ENCODE data around the gene MAP1LC3C. TPM values are rescaled to one million over a fixed set of nuclear protein-coding genes. Genes with fewer than 3 reads are reported as not detected.
A peak's percentile ranks its signal among the peaks of the same experiment; 100 is the strongest.
"Not testable (repeated sequence)": the region's sequence is repeated elsewhere in the genome, so short reads cannot be mapped to it uniquely, and the experiment has no call there.

The MAP1LC3C gene
- total RNA-seq, 2 experiments from 2014 or later, result not detected

- H3K4me1 Mint-ChIP-seq, result no peaks in the 10 kb centered on the region
- H3K36me3 Mint-ChIP-seq (ENCODE audit: low read depth), result no peaks in the 10 kb centered on the region
- CTCF ChIA-PET, result no interaction called here
- no peak for DNase-seq
- POLR2A ChIA-PET, result no interaction called here
- no peak overlapping the region for H3K27ac Mint-ChIP-seq
- no peak overlapping the region for H3K4me3 Mint-ChIP-seq
- no peaks in the 10 kb centered on the region for H3K9me3 Mint-ChIP-seq
- no peaks in the 10 kb centered on the region for H3K27me3 Mint-ChIP-seq
Observed at GRCh38 chr1:242005866-242006535, 7.1 kb upstream of the MAP1LC3C start.

GRCh38 chr1:242004751-242005495, 6.0 kb upstream of the MAP1LC3C start:
- Mint-ChIP-seq H3K36me3 (ENCODE audit: low read depth) (no peaks in the 10 kb centered on the region), H3K27me3 (no peaks in the 10 kb centered on the region), H3K9me3 (no peaks in the 10 kb centered on the region), H3K4me1 (no peaks in the 10 kb centered on the region), H3K27ac (no peak overlapping the region), H3K4me3 (no peak overlapping the region)
- CTCF ChIA-PET, result no interaction called here
- POLR2A ChIA-PET, result no interaction called here
- DNase-seq, result no peak

GRCh38 chr1:242002510-242002909, 3.6 kb upstream of the MAP1LC3C start:
- Mint-ChIP-seq H3K27ac (no peak overlapping the region), H3K4me1 (peaks cover 6% of the 10 kb centered on the region), H3K36me3 (ENCODE audit: low read depth) (no peaks in the 10 kb centered on the region), H3K9me3 (no peaks in the 10 kb centered on the region), H3K27me3 (no peaks in the 10 kb centered on the region), H3K4me3 (no peak overlapping the region)
- CTCF ChIA-PET, result no interaction called here
- no peak for DNase-seq
- POLR2A ChIA-PET, result no interaction called here

DNA sequence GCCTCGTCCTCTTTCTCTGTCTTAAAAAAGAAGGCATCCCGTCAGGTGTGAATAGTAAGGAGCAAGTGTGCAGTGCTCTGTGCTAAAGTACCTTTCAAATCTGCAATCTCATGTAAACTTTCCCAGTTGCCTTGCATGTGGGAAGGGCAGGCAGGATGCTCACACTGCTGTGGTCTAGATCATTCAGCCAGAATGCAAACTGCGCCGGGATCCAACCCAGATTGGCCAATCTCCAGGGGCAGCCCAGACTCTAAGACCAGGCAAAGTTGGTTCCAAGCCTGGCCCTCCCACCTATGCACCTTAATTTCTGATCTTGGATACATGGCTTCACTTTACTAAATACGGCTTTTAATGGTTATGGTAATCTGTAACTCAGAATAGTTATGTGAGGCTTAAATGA, 3.2 kb upstream of the MAP1LC3C start:
- ChIA-PET CTCF (interaction anchor here (1.0 to 4.9 kb wide), 2 partner anchors 10 to 391 kb away, joined by 3 to 31 read pairs; no protein-coding TSS in a partner anchor), POLR2A (no interaction called here)
- no peak overlapping the region for H3K27ac Mint-ChIP-seq
- H3K4me1 Mint-ChIP-seq, result peaks cover 6% of the 10 kb centered on the region
- H3K36me3 Mint-ChIP-seq (ENCODE audit: low read depth), result no peaks in the 10 kb centered on the region
- H3K9me3 Mint-ChIP-seq, result no peaks in the 10 kb centered on the region
- H3K4me3 Mint-ChIP-seq, result no peak overlapping the region
- DNase-seq, result no peak
- no peaks in the 10 kb centered on the region for H3K27me3 Mint-ChIP-seq

DNA sequence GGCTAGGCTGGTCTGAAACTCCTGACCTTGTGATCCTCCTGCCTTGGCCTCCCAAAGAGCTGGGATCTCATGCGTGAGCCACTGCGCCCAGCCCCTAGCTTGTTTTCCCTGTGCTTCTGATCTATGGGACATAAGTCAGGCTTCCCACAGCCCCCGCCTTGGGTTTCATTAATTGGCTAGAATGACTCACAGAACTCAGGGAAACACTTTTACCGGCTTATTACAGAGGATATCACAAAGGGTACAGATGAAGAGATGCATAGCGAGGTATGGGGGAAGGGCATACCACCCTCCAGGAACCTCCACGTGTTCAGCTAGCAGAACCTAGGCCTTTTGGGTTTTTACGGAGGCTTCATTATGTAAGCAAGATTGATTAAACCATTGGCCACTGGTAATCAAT, 1.5 kb upstream of the MAP1LC3C start:
- no peaks in the 10 kb centered on the region for H3K9me3 Mint-ChIP-seq
- no peak overlapping the region for H3K27ac Mint-ChIP-seq
- DNase-seq, result no peak
- H3K4me3 Mint-ChIP-seq, result no peak overlapping the region
- ChIA-PET CTCF (interaction anchor here (0.9 to 4.9 kb wide), 3 partner anchors 15 to 389 kb away, joined by 3 to 31 read pairs (median 3); no protein-coding TSS in a partner anchor), POLR2A (no interaction called here)
- H3K4me1 Mint-ChIP-seq, result peaks cover 6% of the 10 kb centered on the region
- no peaks in the 10 kb centered on the region for H3K36me3 Mint-ChIP-seq (ENCODE audit: low read depth)
- H3K27me3 Mint-ChIP-seq, result no peaks in the 10 kb centered on the region

- H3K27ac Mint-ChIP-seq, result no peak overlapping the region
- no peaks in the 10 kb centered on the region for H3K36me3 Mint-ChIP-seq (ENCODE audit: low read depth)
Observed at GRCh38 chr1:241998412-241998921, 431 bp downstream of the MAP1LC3C start.

GRCh38 chr1:241997401-241997998, 1.4 kb downstream of the MAP1LC3C start:
- no peak for DNase-seq
- H3K27ac Mint-ChIP-seq, result no peak overlapping the region
- ChIA-PET POLR2A (no interaction called here), CTCF (interaction anchor here (0.9 to 4.9 kb wide), 7 partner anchors 11 to 465 kb away, joined by 3 to 31 read pairs (median 4); partner anchors contain the start of gene KMO)
- peaks cover 6% of the 10 kb centered on the region for H3K4me1 Mint-ChIP-seq
- H3K4me3 Mint-ChIP-seq, result no peak overlapping the region
- no peaks in the 10 kb centered on the region for H3K27me3 Mint-ChIP-seq
- no peaks in the 10 kb centered on the region for H3K36me3 Mint-ChIP-seq (ENCODE audit: low read depth)
- H3K9me3 Mint-ChIP-seq, result no peaks in the 10 kb centered on the region

More at GRCh38 chr1:241998412-241998921, 431 bp downstream of the MAP1LC3C start:
- ChIA-PET POLR2A (no interaction called here), CTCF (interaction anchor here (0.6 to 4.9 kb wide), 20 partner anchors 12 to 479 kb away, joined by 3 to 31 read pairs (median 4); partner anchors contain the start of gene FH)
- H3K9me3 Mint-ChIP-seq, result no peaks in the 10 kb centered on the region
- H3K4me3 Mint-ChIP-seq, result peak overlapping the region; percentile 37
- peak; percentile 54 for DNase-seq
- H3K4me1 Mint-ChIP-seq, result peaks cover 6% of the 10 kb centered on the region
- no peaks in the 10 kb centered on the region for H3K27me3 Mint-ChIP-seq

DNA sequence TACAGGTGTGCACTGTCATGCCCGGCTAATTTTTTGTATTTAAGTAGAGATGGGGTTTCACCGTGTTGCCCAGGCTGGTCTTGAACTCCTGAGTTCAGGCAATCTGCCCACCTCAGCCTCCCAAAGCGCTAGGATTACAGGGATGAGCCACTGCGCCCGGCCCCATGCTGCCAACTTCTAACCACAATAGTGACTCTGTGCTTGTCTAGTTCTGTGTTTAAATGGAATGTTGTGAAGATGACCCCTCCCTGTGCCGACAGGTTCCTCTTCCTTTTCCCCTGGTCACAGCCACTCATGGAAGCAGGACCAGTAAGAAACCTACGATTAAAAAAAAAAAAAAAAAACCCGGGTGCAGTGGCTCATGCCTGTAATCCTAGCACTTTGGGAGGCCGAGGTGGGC, 4.7 kb downstream of the MAP1LC3C start:
- no peak overlapping the region for H3K27ac Mint-ChIP-seq
- no peak for DNase-seq
- CTCF ChIA-PET, result interaction anchor here (1.0 kb wide), 1 partner anchor 8 kb away, joined by 3 read pairs; no protein-coding TSS in a partner anchor
- H3K9me3 Mint-ChIP-seq, result no peaks in the 10 kb centered on the region
- H3K36me3 Mint-ChIP-seq (ENCODE audit: low read depth), result no peaks in the 10 kb centered on the region
- H3K4me1 Mint-ChIP-seq, result peaks cover 6% of the 10 kb centered on the region
- peaks cover 2% of the 10 kb centered on the region for H3K27me3 Mint-ChIP-seq
- POLR2A ChIA-PET, result no interaction called here
- H3K4me3 Mint-ChIP-seq, result no peak overlapping the region

DNA sequence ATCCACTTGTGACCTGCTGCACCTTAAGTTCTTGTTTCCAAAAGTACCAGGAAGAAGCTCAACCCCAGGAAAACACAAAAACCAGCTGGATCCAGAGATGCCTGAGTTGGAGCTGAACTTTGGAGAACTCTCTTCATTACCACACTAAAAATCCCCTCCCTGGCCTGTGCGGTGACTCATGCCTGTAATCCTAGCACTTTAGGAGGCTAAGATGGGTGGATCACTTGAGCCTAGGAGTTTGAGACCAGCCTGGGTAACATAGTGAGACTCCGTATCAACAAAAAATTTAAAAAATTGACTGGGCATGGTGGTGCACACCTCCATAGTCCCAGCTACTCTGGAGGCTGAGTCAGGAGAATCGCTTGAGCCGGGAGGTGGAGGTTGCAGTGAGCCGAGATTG, 6.2 kb downstream of the MAP1LC3C start:
- H3K27ac Mint-ChIP-seq, result no peak overlapping the region
- peaks cover 2% of the 10 kb centered on the region for H3K27me3 Mint-ChIP-seq
- POLR2A ChIA-PET, result no interaction called here
- DNase-seq, result no peak
- H3K4me3 Mint-ChIP-seq, result no peak overlapping the region
- no peaks in the 10 kb centered on the region for H3K4me1 Mint-ChIP-seq
- H3K36me3 Mint-ChIP-seq (ENCODE audit: low read depth), result no peaks in the 10 kb centered on the region
- CTCF ChIA-PET, result interaction anchor here (0.6 to 1.4 kb wide), 3 partner anchors 9 to 1804 kb away, joined by 3 to 4 read pairs (median 4); no protein-coding TSS in a partner anchor
- H3K9me3 Mint-ChIP-seq, result no peaks in the 10 kb centered on the region

DNA sequence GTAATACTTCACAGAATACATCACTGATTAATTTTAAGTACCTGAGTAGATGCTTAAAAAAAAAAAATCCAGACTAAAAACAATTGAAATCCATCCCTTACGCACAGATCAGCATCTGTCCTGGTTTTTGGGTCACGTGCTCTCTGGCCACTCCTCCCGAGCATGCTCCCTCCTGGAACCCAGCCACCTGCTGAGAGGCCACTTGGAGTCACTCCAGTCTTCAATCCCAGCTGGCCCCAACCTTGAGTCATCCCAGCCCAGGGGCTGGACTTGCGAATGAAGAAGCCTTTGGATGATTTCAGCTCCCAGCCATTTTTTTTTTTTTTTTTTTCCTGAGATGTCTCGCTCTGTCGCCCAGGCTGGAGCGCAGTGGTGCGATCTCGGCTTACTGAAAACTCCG, 8.9 kb downstream of the MAP1LC3C start:
- POLR2A ChIA-PET, result no interaction called here
- H3K36me3 Mint-ChIP-seq (ENCODE audit: low read depth), result no peaks in the 10 kb centered on the region
- H3K4me1 Mint-ChIP-seq, result no peaks in the 10 kb centered on the region
- no peak overlapping the region for H3K4me3 Mint-ChIP-seq
- peaks cover 2% of the 10 kb centered on the region for H3K27me3 Mint-ChIP-seq
- no peaks in the 10 kb centered on the region for H3K9me3 Mint-ChIP-seq
- DNase-seq, result no peak
- CTCF ChIA-PET, result no interaction called here
- H3K27ac Mint-ChIP-seq, result no peak overlapping the region

- H3K27me3 Mint-ChIP-seq; POLR2A ChIA-PET; H3K4me3 Mint-ChIP-seq; H3K27ac Mint-ChIP-seq; CTCF ChIA-PET; H3K9me3 Mint-ChIP-seq; DNase-seq; H3K36me3 Mint-ChIP-seq (ENCODE audit: low read depth); H3K4me1 Mint-ChIP-seq: not testable (repeated sequence)
Observed at GRCh38 chr1:241988389-241988930, 10.4 kb downstream of the MAP1LC3C start.

GRCh38 chr1:241985787-241986186, 13.1 kb downstream of the MAP1LC3C start:
- H3K4me3 Mint-ChIP-seq, result no peak overlapping the region
- POLR2A ChIA-PET, result no interaction called here
- CTCF ChIA-PET, result interaction anchor here (0.9 to 2.6 kb wide), 9 partner anchors 9 to 461 kb away, joined by 3 to 11 read pairs (median 3); partner anchors contain the start of gene MAP1LC3C
- no peaks in the 10 kb centered on the region for H3K9me3 Mint-ChIP-seq
- no peaks in the 10 kb centered on the region for H3K27me3 Mint-ChIP-seq
- peak; percentile 19 for DNase-seq
- no peaks in the 10 kb centered on the region for H3K36me3 Mint-ChIP-seq (ENCODE audit: low read depth)
- no peaks in the 10 kb centered on the region for H3K4me1 Mint-ChIP-seq
- no peak overlapping the region for H3K27ac Mint-ChIP-seq

GRCh38 chr1:241979926-241980325, 19.0 kb downstream of the MAP1LC3C start:
- no peak for DNase-seq
- no peak overlapping the region for H3K4me3 Mint-ChIP-seq

More at GRCh38 chr1:241979926-241980325, 19.0 kb downstream of the MAP1LC3C start:
- CTCF ChIA-PET, result no interaction called here
- Mint-ChIP-seq H3K9me3 (no peaks in the 10 kb centered on the region), H3K4me1 (no peaks in the 10 kb centered on the region), H3K27ac (no peak overlapping the region), H3K27me3 (peaks cover 1% of the 10 kb centered on the region), H3K36me3 (ENCODE audit: low read depth) (no peaks in the 10 kb centered on the region)
- POLR2A ChIA-PET, result interaction anchor here (0.8 kb wide), 1 partner anchor 11 kb away, joined by 3 read pairs; no protein-coding TSS in a partner anchor

Data from activated CD4-positive, alpha-beta memory T cell treated with anti-CD3 and anti-CD28 coated beads, Interleukin-2, amount 10 ng/mL, durations not matched to agents 7 days and 5 days (primary cell).